NCI-H2196 treated with DMSO at 0.1 percent for 48 hours (cell line): ENCODE measurements around the gene DMC1.

Source experiments
- DNase-seq: peaks from one replicate; lab custom pipeline; 2025; ENCODE audit not compliant: unreplicated experiment; lab: John Stamatoyannopoulos, UW

Gene DMC1

DNA sequence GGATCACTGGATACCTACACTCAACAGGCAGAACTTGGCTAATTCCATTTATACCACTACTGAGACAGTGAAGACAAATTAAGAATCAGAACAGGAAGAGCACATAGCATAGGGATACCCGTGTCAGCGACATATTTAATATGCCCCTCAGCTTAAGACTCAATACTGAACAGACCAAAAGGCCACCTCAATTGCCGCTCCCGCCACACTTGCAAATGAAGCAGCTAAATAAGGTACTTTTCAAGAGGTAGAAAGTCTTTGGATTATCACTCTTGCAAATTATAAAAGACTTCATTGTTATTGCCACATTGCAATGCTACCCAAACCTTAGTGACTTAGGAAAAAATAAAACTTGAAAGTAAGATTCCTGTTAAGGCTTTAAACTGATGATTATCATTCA is 67.0 kb downstream of the DMC1 start:
- no peak for DNase-seq

- DNase-seq, result no peak
These were observed 67.9 kb downstream of the DMC1 start for GRCh38 chr22:38501797-38502672.

DNA sequence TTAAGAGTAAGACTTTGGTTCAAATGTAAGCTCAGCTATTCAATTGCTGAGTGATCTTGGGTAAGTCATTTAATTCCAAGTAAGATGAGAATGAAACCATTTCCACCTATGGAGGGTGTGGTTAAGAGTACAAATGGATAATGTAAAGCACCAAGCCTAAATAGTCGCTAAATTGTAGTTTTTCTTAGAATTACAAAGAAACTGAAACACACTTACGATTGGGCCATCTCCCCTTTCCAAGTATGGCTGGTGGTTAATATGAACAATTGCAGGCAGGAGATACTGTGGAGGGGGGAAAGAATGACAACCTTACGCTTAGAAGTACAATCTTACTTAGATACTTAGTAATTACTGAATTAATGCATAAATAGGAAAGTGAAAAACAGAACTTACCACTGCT is 72.1 kb downstream of the DMC1 start:
- no peak for DNase-seq

DNA sequence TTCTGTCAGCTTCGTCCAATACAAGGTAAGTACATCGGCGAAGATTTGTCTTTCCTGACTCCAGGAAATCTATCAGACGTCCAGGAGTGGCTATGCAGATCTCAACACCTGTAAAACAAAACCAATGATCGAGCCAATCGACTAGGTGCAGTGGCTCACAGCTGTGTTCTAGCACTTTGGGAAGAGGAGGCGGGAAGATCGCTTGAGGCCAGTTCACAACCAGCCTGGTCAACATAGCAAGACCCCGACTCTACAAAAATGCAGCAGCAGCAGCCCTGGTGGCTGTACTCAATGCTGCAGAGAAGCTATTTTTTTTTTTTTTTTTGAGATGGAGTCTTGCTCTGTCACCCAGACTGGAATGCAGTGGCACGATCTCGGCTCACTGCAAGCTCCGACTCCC is 75.0 kb downstream of the DMC1 start:
- no peak for DNase-seq

DNA sequence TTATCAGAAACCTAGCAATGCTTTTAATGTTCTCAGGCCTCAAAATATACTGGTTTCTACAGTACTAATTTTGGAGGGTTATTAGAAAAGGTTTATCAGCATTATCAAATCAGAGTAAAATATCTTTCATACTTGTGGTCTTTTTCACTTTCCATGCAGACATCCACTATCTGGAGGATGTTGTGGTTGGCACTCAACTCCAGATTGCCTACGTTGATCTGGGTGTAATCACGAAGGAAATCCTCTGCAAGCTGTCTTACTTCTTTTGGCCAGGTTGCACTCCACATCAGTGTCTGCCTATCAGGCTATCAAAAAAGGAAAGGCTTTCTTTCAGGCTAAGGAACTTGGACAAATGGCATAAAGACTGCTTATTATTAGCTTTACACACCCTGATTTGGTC is 75.5 kb downstream of the DMC1 start:
- DNase-seq, result no peak

GRCh38 chr22:38491707-38492348 is 78.2 kb downstream of the DMC1 start:
- DNase-seq, result no peak

GRCh38 chr22:38490915-38491314 is 79.1 kb downstream of the DMC1 start:
- DNase-seq, result no peak

DNA sequence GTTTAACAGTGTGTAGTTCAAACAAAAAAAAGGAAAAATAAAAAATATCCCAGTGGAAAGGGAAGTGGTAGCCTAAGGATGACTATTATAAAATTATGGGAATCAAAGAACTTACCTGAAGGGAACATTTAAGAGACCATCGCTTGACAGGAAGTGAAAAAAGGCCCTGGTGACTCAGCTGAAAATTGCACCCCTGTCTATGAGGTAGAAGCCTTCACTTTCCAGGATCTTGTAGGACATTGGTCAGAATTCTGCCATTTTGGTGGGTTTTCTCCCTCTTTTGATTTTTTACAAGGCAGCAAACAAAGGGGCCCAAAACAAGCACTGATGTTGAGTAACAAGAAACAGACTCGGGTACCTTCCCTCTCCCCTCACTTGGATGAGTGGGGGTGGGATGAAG is 79.5 kb downstream of the DMC1 start:
- no peak for DNase-seq

- no peak for DNase-seq
These were observed 80.3 kb downstream of the DMC1 start for GRCh38 chr22:38489561-38490145.

- DNase-seq, result no peak
These were observed 80.8 kb downstream of the DMC1 start for GRCh38 chr22:38489142-38489541.

DNA sequence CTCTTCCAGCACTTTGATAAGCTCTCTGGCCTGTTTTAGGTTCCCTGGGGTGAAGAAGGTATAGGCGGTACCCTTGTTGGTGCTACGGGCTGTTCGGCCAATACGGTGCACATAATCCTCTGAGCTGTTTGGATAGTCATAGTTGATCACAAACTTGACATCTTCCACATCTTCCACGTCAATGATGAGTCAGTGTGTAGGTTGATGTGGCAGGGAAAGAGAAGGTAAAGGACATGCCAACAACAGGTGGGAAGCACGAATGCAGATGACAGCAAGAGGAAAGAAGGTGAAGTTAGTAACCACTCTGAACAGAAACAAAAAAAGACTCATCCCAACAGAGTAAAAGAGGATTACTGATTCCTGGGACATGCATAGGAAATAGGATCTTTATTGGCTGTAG is 82.0 kb downstream of the DMC1 start:
- DNase-seq, result no peak

DNA sequence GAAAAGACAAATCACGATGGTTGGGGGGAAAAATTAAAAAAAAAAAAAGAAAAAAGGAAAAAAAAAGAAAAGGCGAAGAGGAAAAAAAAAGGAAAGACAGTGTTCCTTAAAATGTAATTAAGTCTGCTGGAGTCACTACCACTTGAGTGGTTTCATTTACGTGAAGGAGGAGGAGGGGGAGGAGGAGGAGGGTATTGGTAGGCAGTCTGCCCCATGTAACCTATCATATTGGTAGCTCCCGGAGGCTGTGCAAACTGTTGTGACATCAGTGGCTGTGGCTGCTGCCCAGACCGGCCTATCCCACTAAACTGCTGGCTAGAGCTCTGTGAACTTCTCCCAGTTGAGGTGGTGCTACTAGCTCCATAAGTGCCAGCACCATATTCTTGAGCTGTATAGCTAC is 84.2 kb downstream of the DMC1 start:
- DNase-seq, result no peak

GRCh38 chr22:38484244-38484643 is 85.7 kb downstream of the DMC1 start:
- no peak for DNase-seq

- DNase-seq, result no peak
These were observed 87.2 kb downstream of the DMC1 start for GRCh38 chr22:38482662-38483308.

GRCh38 chr22:38481871-38482332 is 88.1 kb downstream of the DMC1 start:
- no peak for DNase-seq

DNA sequence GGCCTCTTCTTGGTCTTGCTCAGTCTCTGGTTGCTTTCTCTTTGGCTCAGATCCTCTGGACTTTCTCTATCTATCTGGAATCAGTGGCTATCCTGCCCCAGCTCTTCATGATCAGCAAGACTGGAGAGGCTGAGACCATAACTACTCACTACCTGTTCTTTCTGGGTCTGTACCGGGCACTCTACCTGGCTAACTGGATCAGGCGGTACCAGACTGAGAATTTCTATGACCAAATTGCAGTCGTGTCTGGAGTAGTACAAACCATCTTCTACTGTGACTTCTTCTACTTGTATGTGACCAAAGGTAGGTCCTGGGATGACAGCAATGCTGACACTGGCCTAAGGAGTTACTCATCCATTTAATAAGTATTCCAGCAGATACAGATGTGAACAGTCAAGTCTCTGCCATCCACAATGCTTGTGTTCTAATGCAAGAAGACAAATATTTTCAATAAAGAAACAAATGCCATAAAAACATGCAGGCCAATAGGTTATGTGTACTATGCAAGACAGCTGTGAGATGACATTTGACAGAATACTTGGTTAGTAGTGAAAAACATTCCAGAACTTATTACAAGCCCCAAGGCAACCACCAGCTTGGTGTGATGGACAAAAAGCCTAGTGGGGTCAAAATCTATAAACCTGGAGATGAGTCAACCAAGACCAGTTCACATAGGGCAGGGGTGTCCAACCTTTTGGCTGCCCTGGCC is 88.7 kb downstream of the DMC1 start:
- DNase-seq, result no peak

- no peak for DNase-seq
These were observed 90.7 kb downstream of the DMC1 start for GRCh38 chr22:38479096-38479837.

GRCh38 chr22:38477585-38477984 is 92.4 kb downstream of the DMC1 start:
- no peak for DNase-seq

GRCh38 chr22:38474003-38474607 is 95.9 kb downstream of the DMC1 start:
- no peak for DNase-seq

GRCh38 chr22:38471237-38471636 is 98.7 kb downstream of the DMC1 start:
- DNase-seq, result no peak
